IMR-90 (cell line): ENCODE results near the gene SLC25A15. TPM values are rescaled to one million over a fixed set of nuclear protein-coding genes. Genes with fewer than 3 reads are reported as not detected.
A peak's percentile ranks its signal among the peaks of the same experiment; 100 is the strongest.

ENCODE experiments used
- ATAC-seq: fragments of 200-7000 bp; cut with Tn5 transposase; 2 replicates; pipeline ENCODE4 v1.9.1; 2020; ENCODE audit warnings: low read depth, mild to moderate bottlenecking, moderate library complexity
- BruUV-seq: library from RNA; stranded (reverse); fragments of 400-500 nt; replicated peaks from 2 replicates; lab custom pipeline; 2021; lab: Mats Ljungman, UMichigan
- CTCF ChIA-PET: fragments of 300-600 bp; formaldehyde crosslinking; extraction: SDS; loops from one replicate; lab custom pipeline; 2021; ENCODE audit warnings: antibody characterized with exemption; lab: Yijun Ruan, JAX
- POLR2A ChIA-PET: fragments of 300-600 bp; sonication (Branson Sonifier 250); formaldehyde crosslinking; loops from one replicate; lab custom pipeline; 2022; ENCODE audit warnings: antibody characterized with exemption; ENCODE audit not compliant: unreplicated experiment; lab: Charles Lee
- DNase-seq: peaks from one replicate; pipeline ENCODE4 v3.0.0; 2013
- H2AFZ ChIP-seq: replicated peaks from 2 replicates; pipeline ENCODE3; 2013; ENCODE audit warnings: low read length, mild to moderate bottlenecking; ENCODE audit not compliant: poor library complexity
- H2AK5ac ChIP-seq: 2 replicates; pipeline ENCODE4 v1.6.1; 2013; ENCODE audit warnings: low read depth, low read length, inconsistent platforms
- H2AK9ac ChIP-seq: replicated peaks from 2 replicates; pipeline ENCODE3; 2013; ENCODE audit warnings: mild to moderate bottlenecking, low read depth, low read length, moderate library complexity; ENCODE audit not compliant: poor library complexity
- H2BK120ac ChIP-seq: 2 replicates; pipeline ENCODE4 v1.6.1; 2013; ENCODE audit warnings: low read depth, low read length, inconsistent platforms
- H2BK15ac ChIP-seq: 3 replicates; pipeline ENCODE4 v1.6.1; 2013; ENCODE audit warnings: low read depth, low read length, inconsistent platforms
- H2BK20ac ChIP-seq: 2 replicates; pipeline ENCODE4 v1.6.1; 2013; ENCODE audit warnings: low read depth, mild to moderate bottlenecking, inconsistent platforms, low read length, moderate library complexity
- H2BK5ac ChIP-seq: 2 replicates; pipeline ENCODE4 v1.6.1; 2013; ENCODE audit warnings: mild to moderate bottlenecking, low read depth, low read length, inconsistent platforms; ENCODE audit not compliant: poor library complexity, severe bottlenecking
- H3K14ac ChIP-seq: replicated peaks from 2 replicates; pipeline ENCODE4 v1.6.1; 2013; ENCODE audit warnings: low read depth, low read length, inconsistent platforms
- H3K18ac ChIP-seq: 2 replicates; pipeline ENCODE4 v1.6.1; 2013; ENCODE audit warnings: low read depth, low read length, control low read depth
- H3K23ac ChIP-seq: 2 replicates; pipeline ENCODE4 v1.6.1; 2013; ENCODE audit warnings: low read depth, low read length, inconsistent platforms
- H3K27ac ChIP-seq: 2 replicates; pipeline ENCODE4 v1.5.1; 2013; ENCODE audit warnings: mild to moderate bottlenecking, control low read depth, low read length; ENCODE audit not compliant: insufficient read depth
- H3K27me3 ChIP-seq: 2 replicates; pipeline ENCODE4 v1.6.1; 2013; ENCODE audit warnings: low read length; ENCODE audit not compliant: control insufficient read depth, insufficient read depth
- H3K36me3 ChIP-seq: 2 replicates; pipeline ENCODE4 v1.6.1; 2013; ENCODE audit warnings: low read length, mixed read lengths; ENCODE audit not compliant: control insufficient read depth, insufficient read depth
- H3K4ac ChIP-seq: 2 replicates; pipeline ENCODE4 v1.6.1; 2013; ENCODE audit warnings: low read depth, low read length, inconsistent platforms
- H3K4me1 ChIP-seq: 2 replicates; pipeline ENCODE4 v1.6.1; 2013; ENCODE audit warnings: low read length, mixed read lengths; ENCODE audit not compliant: control insufficient read depth, insufficient read depth
- H3K4me2 ChIP-seq: 2 replicates; pipeline ENCODE4 v1.6.1; 2013; ENCODE audit warnings: low read depth, mild to moderate bottlenecking, control low read depth, low read length, moderate library complexity
- H3K4me3 ChIP-seq: 2 replicates; pipeline ENCODE4 v1.5.1; 2013; ENCODE audit warnings: low read depth, mild to moderate bottlenecking, control low read depth, low read length, moderate library complexity; ENCODE audit not compliant: insufficient read depth
- H3K56ac ChIP-seq: 2 replicates; pipeline ENCODE4 v1.6.1; 2013; ENCODE audit warnings: low read length, inconsistent platforms; ENCODE audit not compliant: insufficient read depth; ENCODE audit errors: extremely low read depth
- H3K79me1 ChIP-seq, 2 experiments: 2 replicates each; pipeline ENCODE4 v1.6.1; 2013; ENCODE audit warnings: low read length in 2 of 2, inconsistent platforms in 1 of 2, low read depth in 1 of 2
- H3K9ac ChIP-seq: 2 replicates; pipeline ENCODE4 v1.6.1; 2013; ENCODE audit warnings: low read depth, low read length, control low read depth
- H3K9me1 ChIP-seq: 2 replicates; pipeline ENCODE4 v1.6.1; 2013; ENCODE audit warnings: low read length, inconsistent platforms; ENCODE audit not compliant: insufficient read depth
- H3K9me3 ChIP-seq: 2 replicates; pipeline ENCODE4 v1.6.1; 2013; ENCODE audit warnings: low read length; ENCODE audit not compliant: control insufficient read depth, insufficient read depth
- H4K20me1 ChIP-seq: 2 replicates; pipeline ENCODE4 v1.6.1; 2013; ENCODE audit warnings: low read length, inconsistent platforms; ENCODE audit not compliant: insufficient read depth
- H4K5ac ChIP-seq: 2 replicates; pipeline ENCODE4 v1.6.1; 2013; ENCODE audit warnings: mild to moderate bottlenecking, low read depth, low read length, control low read depth
- H4K8ac ChIP-seq, 2 experiments: 2 replicates each; pipeline ENCODE4 v1.6.1; 2013; ENCODE audit warnings: low read depth in 2 of 2, low read length in 2 of 2, control low read depth in 1 of 2, inconsistent platforms in 1 of 2
- H4K91ac ChIP-seq: 2 replicates; pipeline ENCODE4 v1.6.1; 2013; ENCODE audit warnings: low read depth, low read length, inconsistent platforms; ENCODE audit not compliant: insufficient read depth
- BHLHE40 ChIP-seq: fragments of 150-350 bp; IDR thresholded peaks from 2 replicates; pipeline ENCODE4 v1.6.1; 2016; ENCODE audit warnings: mild to moderate bottlenecking, low read depth, low read length
- CEBPB ChIP-seq: IDR thresholded peaks from 2 replicates; pipeline ENCODE4 v1.6.1; 2012; ENCODE audit warnings: low read depth, low read length, improper control_type of control experiment
- CHD1 ChIP-seq: IDR thresholded peaks from 2 replicates; pipeline ENCODE4 v1.6.1; 2012; ENCODE audit warnings: low read depth, low read length, improper control_type of control experiment
- FOS ChIP-seq: fragments of 150-350 bp; IDR thresholded peaks from 2 replicates; pipeline ENCODE4 v1.6.1; 2016; ENCODE audit warnings: low read depth, low read length
- MAFK ChIP-seq: IDR thresholded peaks from 2 replicates; pipeline ENCODE4 v1.6.1; 2012; ENCODE audit warnings: low read depth, low read length, improper control_type of control experiment
- MAZ ChIP-seq: IDR thresholded peaks from 2 replicates; pipeline ENCODE4 v1.6.1; 2012; ENCODE audit warnings: low read depth, mild to moderate bottlenecking, low read length, improper control_type of control experiment, moderate library complexity, borderline replicate concordance
- MXI1 ChIP-seq: IDR thresholded peaks from 2 replicates; pipeline ENCODE4 v1.6.1; 2012; ENCODE audit warnings: low read depth, mild to moderate bottlenecking, low read length, moderate library complexity, borderline replicate concordance
- NFE2L2 ChIP-seq: fragments of 150-350 bp; IDR thresholded peaks from 2 replicates; pipeline ENCODE4 v1.6.1; 2016; ENCODE audit warnings: low read depth, mild to moderate bottlenecking, low read length
- POLR2A ChIP-seq: IDR thresholded peaks from 2 replicates; pipeline ENCODE4 v1.6.1; 2012; ENCODE audit warnings: mild to moderate bottlenecking, low read depth, low read length
- RCOR1 ChIP-seq: IDR thresholded peaks from 2 replicates; pipeline ENCODE4 v1.6.1; 2012; ENCODE audit warnings: mild to moderate bottlenecking, low read length, improper control_type of control experiment; ENCODE audit not compliant: insufficient replicate concordance
- RFX5 ChIP-seq: IDR thresholded peaks from 2 replicates; pipeline ENCODE4 v1.8.0; 2012; ENCODE audit warnings: low read depth, mild to moderate bottlenecking, low read length, moderate library complexity
- SMC3 ChIP-seq: fragments of 150-350 bp; IDR thresholded peaks from 2 replicates; pipeline ENCODE4 v1.6.1; 2016; ENCODE audit warnings: low read depth, mild to moderate bottlenecking, antibody characterized with exemption, low read length, moderate library complexity
- WGBS, 2 experiments: methylation state at CpG; one replicate each; pipeline versions ENCODE4 v1.1.5 to v1.1.7; 2013; ENCODE audit warnings: missing lambda C conversion rate in 2 of 2; ENCODE audit not compliant: insufficient read length in 1 of 2; ENCODE audit errors: extremely low coverage in 2 of 2; 5-methylcytosine and 5-hydroxymethylcytosine counted together
- dilution Hi-C: fragments of 300-500 bp; cut with HindIII; formaldehyde crosslinking; loops from one replicate; pipeline ENCODE4 v1.14.3; 2018; ENCODE audit warnings: low sequenced_read_pairs; ENCODE audit not compliant: unreplicated experiment
- in situ Hi-C: fragments of 300-500 bp; cut with MboI; formaldehyde crosslinking; loops from 3 replicates; pipeline ENCODE4 v1.14.3; 2019; ENCODE audit warnings: low sequenced_read_pairs, inconsistent platforms, mixed read lengths
- intact Hi-C: fragments of 100-400 bp; cut with micrococcal nuclease; formaldehyde crosslinking; loops from 2 replicates; pipeline ENCODE4 v1.10.0; 2022
- polyA plus RNA-seq, 3 experiments: library from polyadenylated mRNA; depleted of rRNA; stranded (reverse); fragments of >200 nt; gene quantifications; 2 replicates each; pipeline ENCODE4 v1.2.3, GENCODE V29; 2012; ENCODE audit warnings: low replicate concordance in 1 of 3
- total RNA-seq: library from RNA; depleted of rRNA; stranded (reverse); fragments of >200 nt; gene quantifications from 2 replicates; pipeline ENCODE4 v1.2.3, GENCODE V29; 2012
- TF ChIP-seq, protein P1 (sequence below): fragments of 150-350 bp; IDR thresholded peaks from 2 replicates; pipeline ENCODE4 v1.6.1; 2017; ENCODE audit warnings: mild to moderate bottlenecking, antibody characterized with exemption, low read length, low read depth
- TF ChIP-seq, protein P2 (sequence below): fragments of 150-350 bp; IDR thresholded peaks from 2 replicates; pipeline ENCODE4 v1.6.1; 2016; ENCODE audit warnings: low read depth, mild to moderate bottlenecking, low read length, moderate library complexity, borderline replicate concordance

SLC25A15 gene
- total and polyA plus RNA-seq, 2 of the 4 experiments (the other 2 are of a cell fraction): 5.4 to 13.3 TPM

GRCh38 chr13:40812724-40813445 is 23.5 kb downstream of the SLC25A15 start:
- ChIA-PET CTCF (no interaction called here), POLR2A (no interaction called here)
- H3K9ac ChIP-seq: no peak overlapping the region
- H3K27me3 ChIP-seq: no peaks in the 10 kb centered on the region
- H2AK9ac ChIP-seq: no peak overlapping the region
- no peak overlapping the region for H3K18ac ChIP-seq
- H2BK120ac ChIP-seq: no peak overlapping the region
- BruUV-seq: no TSS peak
- no peaks in the 10 kb centered on the region for H3K9me3 ChIP-seq
- H3K4ac ChIP-seq: no peak overlapping the region
- H3K9me1 ChIP-seq: no peaks in the 10 kb centered on the region
- no peak overlapping the region for H4K5ac ChIP-seq
- H3K23ac ChIP-seq: no peak overlapping the region
- H3K4me3 ChIP-seq: no peak overlapping the region
- no peak overlapping the region for H2BK5ac ChIP-seq
- no peak overlapping the region for H2BK20ac ChIP-seq
- H3K36me3 ChIP-seq: peaks cover 15% of the 10 kb centered on the region
- peak overlapping the region; percentile 21 for H2AFZ ChIP-seq
- no peaks in the 10 kb centered on the region for H4K20me1 ChIP-seq
- no peaks in the 10 kb centered on the region for H3K79me1 ChIP-seq
- H4K91ac ChIP-seq: no peak overlapping the region
- no peak overlapping the region for H2BK15ac ChIP-seq
- H3K27ac ChIP-seq: no peak overlapping the region
- no peak overlapping the region for H3K56ac ChIP-seq
- intact Hi-C loops: no loop called here
- dilution Hi-C loops: no loop called here
- H3K14ac ChIP-seq: no peak overlapping the region
- ATAC-seq (peak; percentile 46; the same call in 1 of the 2 replicates), DNase-seq (peak; percentile 78)
- no peak overlapping the region for H3K4me2 ChIP-seq
- whole genome bisulfite sequencing, 2 experiments: 100% methylated on average over 2 of the region's 6 CpGs; no CpG with 5 or more reads in 1 of the 2 experiments
- in situ Hi-C loops: no loop called here
- no peak overlapping the region for H4K8ac ChIP-seq
- no peak overlapping the region for H2AK5ac ChIP-seq
- peaks cover 2% of the 10 kb centered on the region; the same call in 1 of the 2 replicates for H3K4me1 ChIP-seq
- TF ChIP-seq MAZ (no peak), CHD1 (no peak), CEBPB (no peak), BHLHE40 (no peak), MAFK (no peak), RFX5 (no peak), FOS (no peak), SMC3 (no peak), POLR2A (no peak), MXI1 (no peak), NFE2L2 (no peak), RCOR1 (no peak)
- TF ChIP-seq, protein P1, sequence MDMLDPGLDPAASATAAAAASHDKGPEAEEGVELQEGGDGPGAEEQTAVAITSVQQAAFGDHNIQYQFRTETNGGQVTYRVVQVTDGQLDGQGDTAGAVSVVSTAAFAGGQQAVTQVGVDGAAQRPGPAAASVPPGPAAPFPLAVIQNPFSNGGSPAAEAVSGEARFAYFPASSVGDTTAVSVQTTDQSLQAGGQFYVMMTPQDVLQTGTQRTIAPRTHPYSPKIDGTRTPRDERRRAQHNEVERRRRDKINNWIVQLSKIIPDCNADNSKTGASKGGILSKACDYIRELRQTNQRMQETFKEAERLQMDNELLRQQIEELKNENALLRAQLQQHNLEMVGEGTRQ: no peak
- TF ChIP-seq, protein P2, sequence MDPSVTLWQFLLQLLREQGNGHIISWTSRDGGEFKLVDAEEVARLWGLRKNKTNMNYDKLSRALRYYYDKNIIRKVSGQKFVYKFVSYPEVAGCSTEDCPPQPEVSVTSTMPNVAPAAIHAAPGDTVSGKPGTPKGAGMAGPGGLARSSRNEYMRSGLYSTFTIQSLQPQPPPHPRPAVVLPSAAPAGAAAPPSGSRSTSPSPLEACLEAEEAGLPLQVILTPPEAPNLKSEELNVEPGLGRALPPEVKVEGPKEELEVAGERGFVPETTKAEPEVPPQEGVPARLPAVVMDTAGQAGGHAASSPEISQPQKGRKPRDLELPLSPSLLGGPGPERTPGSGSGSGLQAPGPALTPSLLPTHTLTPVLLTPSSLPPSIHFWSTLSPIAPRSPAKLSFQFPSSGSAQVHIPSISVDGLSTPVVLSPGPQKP: no peak
